ENCODE data around the gene BCL7B. TPM values are rescaled to one million over a fixed set of nuclear protein-coding genes. Genes with fewer than 3 reads are reported as not detected.

BCL7B gene
- total and polyA plus RNA-seq, 2 of the 13 experiments (the other 11 are each of a cell fraction or from before 2014, with no cell fraction given), result 24.3 to 38.2 TPM

DNA sequence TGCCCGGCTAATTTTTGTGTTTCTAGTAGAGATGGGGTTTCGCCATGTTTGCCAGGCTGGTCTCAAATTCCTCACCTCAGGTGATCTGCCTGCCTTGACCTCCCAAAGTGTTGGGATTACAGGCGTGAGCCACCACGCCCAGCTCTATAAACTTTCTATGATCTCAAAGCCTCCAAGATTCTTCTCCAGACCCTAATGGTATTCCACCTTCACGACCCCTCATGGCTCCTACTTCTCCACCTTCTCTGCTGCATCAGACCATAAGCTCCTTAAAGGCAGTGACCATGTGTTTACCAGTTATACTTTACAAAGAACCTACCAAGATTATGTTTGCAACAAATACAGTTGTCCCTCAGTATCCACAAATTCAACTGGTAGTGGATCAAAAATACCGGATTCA, 25.3 kb downstream of the BCL7B start:
- Histone ChIP-seq H3K27me3 (ENCODE audit: control insufficient read depth in 1 of 2, insufficient read depth in 2 of 2, low read length in 2 of 2) (no peaks in the 10 kb centered on the region), H3K79me2 (ENCODE audit: insufficient read depth, low read length) (no peaks in the 10 kb centered on the region), H3K4me1 (ENCODE audit: insufficient read depth, low read length) (peaks cover 22% of the 10 kb centered on the region), H3K4me2 (ENCODE audit: low read depth, low read length) (no peak overlapping the region), H3K36me3 (replicated peaks in 1 of 2; ENCODE audit: control insufficient read depth in 1 of 2, insufficient read depth in 2 of 2, low read length in 2 of 2) (peaks cover 1 to 10% of the 10 kb centered on the region in 2 experiments; a peak in 3 of 5 replicates), H3K27ac (ENCODE audit: extremely low read length, insufficient read depth, low read length) (no peak overlapping the region), H2AFZ (ENCODE audit: low read length) (no peak overlapping the region), H4K20me1 (ENCODE audit: insufficient read depth, low read length) (no peaks in the 10 kb centered on the region), H3K9ac (ENCODE audit: insufficient read depth, low read depth, low read length) (no peak overlapping the region), H3K9me3 (ENCODE audit: low read length) (no peaks in the 10 kb centered on the region), H3K4me3 (replicated peaks in 1 of 3; ENCODE audit: insufficient read depth in 1 of 3, low read depth in 2 of 3, low read length in 3 of 3) (no peak overlapping the region)
- FAIRE-seq (no peak), DNase-seq (ENCODE audit: low spot score) (no peak), ATAC-seq (no peak)
- TF ChIP-seq TRIM24 (CRISPR knock-in tag; IDR thresholded peaks at IDR 0.05), result no peak
- no peak for TF ChIP-seq RFX3 (CRISPR knock-in tag; IDR thresholded peaks at IDR 0.05)
- TF ChIP-seq NFRKB (IDR thresholded peaks at IDR 0.05), result no peak
- no peak for TF ChIP-seq CEBPZ (IDR thresholded peaks at IDR 0.05; ENCODE audit: low read length)
- no peak for TF ChIP-seq ZNF230 (CRISPR knock-in tag; IDR thresholded peaks at IDR 0.05)
- TF ChIP-seq, protein P1, sequence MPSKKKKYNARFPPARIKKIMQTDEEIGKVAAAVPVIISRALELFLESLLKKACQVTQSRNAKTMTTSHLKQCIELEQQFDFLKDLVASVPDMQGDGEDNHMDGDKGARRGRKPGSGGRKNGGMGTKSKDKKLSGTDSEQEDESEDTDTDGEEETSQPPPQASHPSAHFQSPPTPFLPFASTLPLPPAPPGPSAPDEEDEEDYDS (CRISPR knock-in tag; IDR thresholded peaks at IDR 0.05), result no peak
- no peak for TF ChIP-seq HMGXB4 (CRISPR knock-in tag; IDR thresholded peaks at IDR 0.05; ENCODE audit: borderline replicate concordance in 1 of 2, low read depth in 1 of 2)
- intact Hi-C loops (cut with micrococcal nuclease; ENCODE audit: unreplicated experiment), result no loop called here
- BruUV-seq (replicated peaks), result no TSS peak
- ChIA-PET CTCF (ENCODE audit: low intra/inter-chr PET ratio, low total read pairs) (no interaction called here), POLR2A (interaction anchor here (0.8 kb wide), 1 partner anchor 10 kb away, joined by 4 read pairs; the partner anchor contains the start of gene BAZ1B)
- in situ Hi-C loops (cut with HindIII; ENCODE audit: extremely low pct_ligation_motif_present, low pct_unique_long_range_greater_than_20kb), result no loop called here
- 94% methylated on average over 6 of the region's 6 CpGs for WGBS (ENCODE audit: low lambda C conversion rate)
